GM12875 (cell line): ENCODE results near the gene SATL1.
"Not testable (repeated sequence)": the region's sequence is repeated elsewhere in the genome, so short reads cannot be mapped to it uniquely, and the experiment has no call there.

Experiments used
- H3K4me3 ChIP-seq: one replicate; pipeline ENCODE4 v1.5.1; 2011; ENCODE audit warnings: low read depth, low read length, control low read depth
- CTCF ChIP-seq: IDR thresholded peaks from 2 replicates; pipeline ENCODE4 v1.5.1; 2011; ENCODE audit warnings: low read depth, mild to moderate bottlenecking, control low read depth, inconsistent platforms, low read length, moderate library complexity, borderline replicate concordance; ENCODE audit not compliant: insufficient read depth

SATL1 gene

DNA sequence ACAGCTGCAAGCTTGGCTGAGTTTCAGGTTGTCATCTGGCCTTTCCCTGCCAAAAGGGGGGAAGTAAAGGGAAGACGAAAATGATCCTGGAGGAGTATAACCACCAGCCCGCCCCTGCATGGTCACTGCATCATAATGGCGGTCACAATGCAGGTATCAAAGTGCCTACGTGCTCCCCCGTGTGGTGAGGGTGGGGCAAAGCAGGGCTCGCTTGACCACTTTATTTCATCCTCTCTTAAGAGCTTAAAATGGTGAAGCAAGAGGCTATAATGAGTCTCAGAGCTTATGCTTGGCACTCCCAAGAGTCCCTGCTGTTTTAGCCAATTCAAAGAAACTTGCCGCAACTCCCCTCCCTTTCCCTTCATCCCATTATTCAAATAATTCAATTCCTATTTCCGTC, 134.3 kb downstream of the SATL1 start:
- H3K4me3 ChIP-seq, result no peak overlapping the region

GRCh38 chrX:85108165-85108564, 135.4 kb downstream of the SATL1 start:
- no peak for TF ChIP-seq CTCF

More for the DNA sequence above, 134.3 kb downstream of the SATL1 start:
- TF ChIP-seq CTCF, result peak; percentile 65

GRCh38 chrX:85107407-85107806, 136.2 kb downstream of the SATL1 start:
- no peak overlapping the region for H3K4me3 ChIP-seq
- no peak for TF ChIP-seq CTCF

More at GRCh38 chrX:85108165-85108564, 135.4 kb downstream of the SATL1 start:
- H3K4me3 ChIP-seq, result no peak overlapping the region

GRCh38 chrX:85089321-85089840, 154.2 kb downstream of the SATL1 start:
- H3K4me3 ChIP-seq, result no peak overlapping the region
- no peak for TF ChIP-seq CTCF

- no peak overlapping the region for H3K4me3 ChIP-seq
- TF ChIP-seq CTCF, result peak; percentile 71
Observed at GRCh38 chrX:85084770-85085393, 158.7 kb downstream of the SATL1 start.

GRCh38 chrX:85077247-85077646, 166.3 kb downstream of the SATL1 start:
- not testable (repeated sequence) for H3K4me3 ChIP-seq

- TF ChIP-seq CTCF, result no peak
- no peak overlapping the region for H3K4me3 ChIP-seq
Observed at GRCh38 chrX:85065512-85066198, 177.9 kb downstream of the SATL1 start.
